GM19468 (cell line): ENCODE data around the gene FN1.
"Not testable (repeated sequence)": the region's sequence is repeated elsewhere in the genome, so short reads cannot be mapped to it uniquely, and the experiment has no call there.

ENCODE experiments used
- ATAC-seq: cut with Tn5 transposase; IDR thresholded peaks from one replicate; pipeline ENCODE4 v1.9.1; 2021; ENCODE audit warnings: mild to moderate bottlenecking, moderate library complexity, moderate number of reproducible peaks; ENCODE audit not compliant: unreplicated experiment; ENCODE audit errors: extremely low read depth

FN1 gene

GRCh38 chr2:215410181-215410931 is 25.5 kb downstream of the FN1 start:
- ATAC-seq = not testable (repeated sequence)

DNA sequence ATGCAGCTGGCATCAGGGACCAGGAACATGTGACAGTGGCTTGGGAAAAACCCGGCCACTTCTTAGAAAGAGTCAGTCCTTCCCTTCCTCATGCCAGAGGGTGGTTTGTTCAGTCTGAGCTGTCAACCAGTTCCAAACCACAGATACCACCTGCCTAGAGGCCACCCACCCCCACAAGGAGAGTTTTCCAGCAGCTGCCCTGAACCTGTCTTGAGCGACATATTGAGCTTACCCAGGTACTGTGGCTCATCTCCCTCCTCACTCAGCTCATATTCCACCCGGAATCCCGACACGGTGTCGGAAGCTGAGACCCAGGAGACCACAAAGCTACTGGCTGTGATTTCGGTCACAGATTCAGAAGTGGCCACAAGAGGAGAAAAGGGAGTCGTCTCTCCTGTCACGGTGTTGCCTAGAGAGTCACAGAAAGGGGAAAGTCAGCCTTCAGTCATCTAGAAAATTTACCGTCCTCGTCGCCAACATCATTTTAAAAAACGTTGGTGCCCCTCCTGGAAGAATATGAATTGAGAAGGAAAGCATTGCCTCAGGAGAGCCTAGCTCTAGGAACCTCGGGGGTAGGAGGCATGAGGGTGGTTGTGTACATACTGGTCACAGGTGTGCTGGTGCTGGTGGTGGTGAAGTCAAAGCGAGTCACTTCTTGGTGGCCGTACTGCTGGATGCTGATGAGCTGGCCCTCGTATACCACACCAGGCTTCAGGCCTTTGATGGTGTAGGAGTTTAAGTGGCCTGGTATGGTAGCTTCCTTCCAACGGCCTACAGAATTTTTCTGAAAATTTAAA is 26.3 kb downstream of the FN1 start:
- ATAC-seq = no peak

DNA sequence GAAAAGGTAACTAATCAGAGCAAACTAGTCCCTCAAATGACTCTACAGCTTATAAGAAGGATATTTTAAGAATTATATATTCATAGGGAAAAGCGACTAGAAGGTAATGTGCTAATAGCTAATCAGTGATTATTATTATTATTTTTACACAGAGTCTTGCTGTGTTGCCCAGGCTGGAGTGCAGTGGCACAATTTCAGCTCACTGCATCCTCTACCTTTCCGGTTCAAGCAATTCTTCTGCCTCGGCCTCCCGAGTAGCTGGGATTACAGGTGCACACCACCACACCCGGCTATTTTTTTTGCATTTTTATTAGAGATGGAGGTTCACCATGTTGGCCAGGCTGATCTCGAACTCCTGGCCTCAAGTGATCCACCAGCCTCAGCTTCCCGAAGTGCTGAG is 27.4 kb downstream of the FN1 start:
- ATAC-seq = not testable (repeated sequence)

DNA sequence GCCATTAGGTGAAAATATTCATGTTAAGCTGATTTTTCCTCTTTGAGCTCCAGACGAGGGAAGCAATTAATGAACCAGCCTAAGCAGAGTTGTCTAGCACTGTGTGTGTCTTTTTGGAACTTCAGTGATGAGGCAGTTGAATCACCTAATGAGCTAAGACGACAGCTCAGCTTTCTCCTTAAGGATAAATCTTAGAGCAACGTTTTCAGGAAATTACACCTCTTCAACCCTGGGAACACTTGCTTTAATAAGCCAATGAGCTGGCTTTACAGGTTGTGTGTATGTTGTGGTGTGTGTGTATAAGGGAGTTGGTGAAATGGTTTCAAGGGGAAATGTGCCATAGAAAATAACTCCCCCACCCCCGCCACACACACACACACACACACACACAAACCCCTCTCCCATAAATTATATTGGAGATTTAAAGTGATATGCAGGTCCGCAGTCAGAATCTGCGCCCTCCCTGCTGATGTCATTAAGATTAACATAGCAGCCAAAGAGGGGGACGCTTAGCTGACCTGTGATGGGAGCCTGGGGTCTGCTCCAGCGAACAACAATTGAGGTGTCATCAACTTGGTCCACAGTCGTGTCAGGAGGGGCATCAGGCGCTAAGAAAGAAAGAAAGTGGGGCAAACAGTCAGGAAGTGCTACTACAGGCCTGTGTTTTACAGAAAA is 28.1 kb downstream of the FN1 start:
- no peak for ATAC-seq

DNA sequence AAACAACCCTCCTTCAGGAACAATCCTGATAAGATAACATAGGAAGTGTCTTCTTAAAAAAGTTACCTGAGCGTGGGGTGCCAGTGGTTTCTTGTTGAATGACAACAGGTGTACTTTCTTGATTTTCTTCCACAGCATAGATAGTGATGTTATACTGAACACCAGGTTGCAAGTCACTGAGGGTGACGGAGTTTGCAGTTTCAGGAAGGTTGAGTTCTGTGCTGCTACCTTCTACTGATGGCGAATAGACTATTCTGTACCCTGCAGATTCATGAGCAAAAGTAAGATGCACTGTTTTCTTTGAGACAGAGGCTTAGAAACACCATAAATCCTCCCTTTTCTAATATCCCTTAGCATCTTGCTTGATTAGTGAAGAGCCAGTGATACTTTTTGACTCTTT is 28.8 kb downstream of the FN1 start:
- no peak for ATAC-seq

DNA sequence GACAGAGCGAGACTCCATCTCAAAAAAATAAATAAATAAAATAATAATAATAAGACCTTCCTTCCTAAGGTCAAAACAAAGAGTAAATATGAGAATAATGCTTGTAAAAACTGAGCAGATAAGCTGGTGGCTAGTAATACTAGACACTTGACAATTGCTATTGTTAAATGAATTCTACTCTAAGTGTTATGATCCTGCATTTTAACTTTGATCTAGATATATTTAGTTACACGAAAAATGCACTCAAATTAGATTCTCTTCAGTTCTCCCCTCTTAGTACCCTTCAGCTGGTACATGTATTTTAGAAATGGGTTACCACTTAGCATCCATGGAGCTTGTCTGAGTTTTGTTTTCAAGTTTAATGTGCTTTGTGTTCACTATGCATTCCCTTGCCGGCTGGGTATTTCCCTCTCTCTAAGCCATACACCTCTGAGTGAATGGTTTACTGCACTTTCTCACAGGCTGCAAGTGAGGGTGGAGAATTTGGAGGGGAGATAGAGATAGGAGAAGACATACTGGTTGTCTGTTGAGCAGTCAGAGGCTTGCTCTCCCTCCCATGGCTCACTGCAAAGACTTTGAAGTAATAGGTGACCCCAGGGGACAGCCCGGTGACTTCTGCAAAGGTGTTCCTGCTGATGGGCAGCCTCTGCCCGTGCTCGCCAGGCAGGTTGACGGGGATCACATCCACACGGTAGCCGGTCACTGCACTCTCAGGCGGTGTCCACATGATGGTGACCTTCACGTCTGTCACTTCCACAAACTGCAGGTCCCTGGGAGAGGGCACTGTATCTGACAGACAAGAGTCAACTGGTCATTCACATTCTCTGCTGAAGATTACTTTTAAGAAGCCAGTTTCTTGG is 29.9 kb downstream of the FN1 start:
- ATAC-seq = no peak

GRCh38 chr2:215404348-215405012 is 31.4 kb downstream of the FN1 start:
- no peak for ATAC-seq

- ATAC-seq = no peak
Measured at GRCh38 chr2:215403441-215404347, 32.2 kb downstream of the FN1 start.

- ATAC-seq = no peak
Measured at GRCh38 chr2:215401896-215402379, 33.9 kb downstream of the FN1 start.

- ATAC-seq = no peak
Measured at GRCh38 chr2:215399067-215399716, 36.7 kb downstream of the FN1 start.

- ATAC-seq = no peak
Measured at GRCh38 chr2:215397632-215398341, 38.1 kb downstream of the FN1 start.

GRCh38 chr2:215396595-215397313 is 39.1 kb downstream of the FN1 start:
- ATAC-seq = no peak

DNA sequence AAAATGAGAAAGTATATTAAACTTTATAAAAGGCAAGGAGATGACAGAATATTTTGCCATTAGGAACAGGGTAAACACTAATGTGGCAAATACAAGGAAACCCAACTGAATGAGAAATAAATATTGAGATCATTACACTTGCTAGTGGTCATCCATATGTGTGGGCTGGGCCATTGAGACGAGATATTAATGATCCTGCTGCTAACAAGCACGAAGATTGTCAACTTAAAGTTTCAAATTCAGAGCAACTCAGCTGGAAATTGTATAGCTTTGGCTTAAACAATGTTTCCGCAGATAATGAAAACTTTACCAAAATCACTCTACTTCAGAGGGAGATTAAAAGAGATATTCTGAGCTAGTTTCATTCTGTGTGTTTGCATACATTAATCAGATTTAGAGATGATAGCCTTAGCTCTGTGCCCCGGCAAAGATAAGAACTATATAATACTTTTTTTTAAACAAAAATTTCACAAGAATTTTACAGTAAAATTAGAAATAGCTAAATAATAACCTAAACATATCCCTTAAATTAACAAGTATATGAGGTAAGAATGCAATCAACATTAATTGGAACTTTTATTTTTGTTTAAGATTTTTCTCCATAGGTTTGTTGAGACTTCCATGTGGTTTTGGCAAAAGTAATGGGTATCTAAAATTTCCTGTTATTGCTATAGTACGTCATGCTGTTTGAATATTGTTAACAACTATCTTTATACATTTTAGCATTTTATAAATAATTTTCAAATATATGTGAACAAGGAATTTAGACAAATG is 40.0 kb downstream of the FN1 start:
- ATAC-seq = no peak

- no peak for ATAC-seq
Measured at GRCh38 chr2:215394102-215394805, 41.6 kb downstream of the FN1 start.

- no peak for ATAC-seq
Measured at GRCh38 chr2:215392687-215393270, 43.1 kb downstream of the FN1 start.
